Measurements from ENCODE around the gene TLX2. TPM values are rescaled to one million over a fixed set of nuclear protein-coding genes. Genes with fewer than 3 reads are reported as not detected.
"Not testable (repeated sequence)": the region's sequence is repeated elsewhere in the genome, so short reads cannot be mapped to it uniquely, and the experiment has no call there.

Gene TLX2
- total RNA-seq, 2 experiments from 2014 or later: 0.52 to 0.94 TPM

- H3K36me3 Mint-ChIP-seq; H3K9me3 Mint-ChIP-seq; CTCF ChIA-PET; H3K4me3 Mint-ChIP-seq; H3K27ac Mint-ChIP-seq; H3K4me1 Mint-ChIP-seq (ENCODE audit: low read depth); POLR2A ChIA-PET; intact Hi-C loops (cut with micrococcal nuclease); DNase-seq: not testable (repeated sequence)
- H3K27me3 Mint-ChIP-seq: peaks cover 13% of the 10 kb centered on the region
These were observed 46.8 kb downstream of the TLX2 start for GRCh38 chr2:74561022-74561421.

- POLR2A ChIA-PET: no interaction called here
- H3K4me3 Mint-ChIP-seq: no peak overlapping the region
- H3K36me3 Mint-ChIP-seq: no peaks in the 10 kb centered on the region
- no peak overlapping the region for H3K27ac Mint-ChIP-seq
- peaks cover 13% of the 10 kb centered on the region for H3K27me3 Mint-ChIP-seq
- intact Hi-C loops (cut with micrococcal nuclease): no loop called here
- no peak for DNase-seq
- no peaks in the 10 kb centered on the region for H3K9me3 Mint-ChIP-seq
- H3K4me1 Mint-ChIP-seq (ENCODE audit: low read depth): peaks cover 10% of the 10 kb centered on the region
- CTCF ChIA-PET: no interaction called here
These were observed 48.0 kb downstream of the TLX2 start for GRCh38 chr2:74562126-74562775.

GRCh38 chr2:74564222-74564621 lies 50.0 kb downstream of the TLX2 start:
- DNase-seq: no peak
- intact Hi-C loops (cut with micrococcal nuclease): no loop called here
- ChIA-PET CTCF (no interaction called here), POLR2A (no interaction called here)
- Mint-ChIP-seq H3K27ac (no peak overlapping the region), H3K9me3 (no peaks in the 10 kb centered on the region), H3K36me3 (no peaks in the 10 kb centered on the region), H3K27me3 (peaks cover 20% of the 10 kb centered on the region), H3K4me3 (no peak overlapping the region), H3K4me1 (ENCODE audit: low read depth) (peaks cover 12% of the 10 kb centered on the region)

- Mint-ChIP-seq H3K4me3 (no peak overlapping the region), H3K36me3 (no peaks in the 10 kb centered on the region), H3K27ac (peak overlapping the region; percentile 76), H3K9me3 (no peaks in the 10 kb centered on the region), H3K4me1 (ENCODE audit: low read depth) (peaks cover 10% of the 10 kb centered on the region), H3K27me3 (peaks cover 17% of the 10 kb centered on the region)
- CTCF ChIA-PET: interaction anchor here (0.7 to 1.4 kb wide), 5 partner anchors 9 to 317 kb away, joined by 3 to 5 read pairs (median 4); no protein-coding TSS in a partner anchor
- intact Hi-C loops (cut with micrococcal nuclease): no loop called here
- POLR2A ChIA-PET: interaction anchor here (0.5 to 1.8 kb wide), 4 partner anchors 10 to 95 kb away, joined by 3 to 9 read pairs (median 4); partner anchors contain the start of gene LOXL3
- no peak for DNase-seq
These were observed 52.0 kb downstream of the TLX2 start for GRCh38 chr2:74566076-74566753.

- H3K4me3 Mint-ChIP-seq: no peak overlapping the region
- H3K27ac Mint-ChIP-seq: peak overlapping the region; percentile 76
- CTCF ChIA-PET: interaction anchor here (1.1 to 1.4 kb wide), 4 partner anchors 9 to 317 kb away, joined by 3 to 5 read pairs (median 4); no protein-coding TSS in a partner anchor
- H3K9me3 Mint-ChIP-seq: no peaks in the 10 kb centered on the region
- POLR2A ChIA-PET: interaction anchor here (1.2 to 1.8 kb wide), 3 partner anchors 10 to 13 kb away, joined by 3 to 9 read pairs (median 5); partner anchors contain the start of gene LOXL3
- intact Hi-C loops (cut with micrococcal nuclease): no loop called here
- DNase-seq: no peak
- peaks cover 14% of the 10 kb centered on the region for H3K27me3 Mint-ChIP-seq
- peaks cover 10% of the 10 kb centered on the region for H3K4me1 Mint-ChIP-seq (ENCODE audit: low read depth)
- H3K36me3 Mint-ChIP-seq: no peaks in the 10 kb centered on the region
These were observed 52.5 kb downstream of the TLX2 start for GRCh38 chr2:74566754-74567085.

Other genes with a start within 250 kb of the TLX2 start
- 1 to 10 TPM; 2.9 to 3.1 TPM for gene SLC4A5, start 171.0 kb upstream of the TLX2 start, total RNA-seq
- gene DCTN1, start 134.1 kb upstream of the TLX2 start, total RNA-seq: 10 to 100 TPM; 75.6 to 79.5 TPM
- gene C2orf81, start 92.8 kb upstream of the TLX2 start, total RNA-seq: 1 to 10 TPM; 2.4 to 2.8 TPM
- gene WDR54, start 92.7 kb upstream of the TLX2 start, total RNA-seq: 100 to 1,000 TPM; 101 TPM
- gene RTKN, start 72.5 kb upstream of the TLX2 start, total RNA-seq: 1 to 10 TPM; 1.4 to 1.6 TPM
- 10 to 100 TPM; 32.8 to 35.0 TPM for gene INO80B, start 59.4 kb upstream of the TLX2 start, total RNA-seq
- gene WBP1, start 56.0 kb upstream of the TLX2 start, total RNA-seq: 10 to 100 TPM; 32.9 to 35.9 TPM
- gene MOGS, start 49.1 kb upstream of the TLX2 start, total RNA-seq: 10 to 100 TPM; 56.5 to 58.2 TPM
- gene MRPL53, start 41.8 kb upstream of the TLX2 start, total RNA-seq: 100 to 1,000 TPM; 117 to 121 TPM
- gene CCDC142, start 31.5 kb upstream of the TLX2 start, total RNA-seq: 10 to 100 TPM; 10.1 to 10.8 TPM
- 10 to 100 TPM; 27.3 to 29.1 TPM for gene TTC31, start 31.4 kb upstream of the TLX2 start, total RNA-seq
- gene LBX2, start 14.8 kb upstream of the TLX2 start, total RNA-seq: under 1 TPM; 0.52 to 0.63 TPM
- gene PCGF1, start 6.8 kb upstream of the TLX2 start, total RNA-seq: 10 to 100 TPM; 22.6 to 26.0 TPM
- gene DQX1, start 11.8 kb downstream of the TLX2 start, total RNA-seq: under 1 TPM; 0.33 to 0.56 TPM
- 10 to 100 TPM; 92.1 to 98.0 TPM for gene AUP1, start 15.3 kb downstream of the TLX2 start, total RNA-seq
- gene HTRA2, start 15.5 kb downstream of the TLX2 start, total RNA-seq: 10 to 100 TPM; 70.6 to 72.3 TPM
- 1 to 10 TPM in 1 of 2 experiments, under 1 TPM in 1; 0.90 to 1.1 TPM for gene LOXL3, start 39.5 kb downstream of the TLX2 start, total RNA-seq
- 10 to 100 TPM; 23.1 to 24.5 TPM for gene DOK1, start 40.3 kb downstream of the TLX2 start, total RNA-seq
- gene M1AP, start 133.9 kb downstream of the TLX2 start, total RNA-seq: not detected
- 1 to 10 TPM; 7.7 to 7.9 TPM for gene SEMA4F, start 139.8 kb downstream of the TLX2 start, total RNA-seq